HCT116 (cell line): ENCODE results near the gene EIF4G3. TPM values are rescaled to one million over a fixed set of nuclear protein-coding genes. Genes with fewer than 3 reads are reported as not detected.

Source experiments
- ATAC-seq: fragments of 200-7000 bp; cut with Tn5 transposase; 2 replicates; pipeline ENCODE4 v1.9.1; 2020; ENCODE audit warnings: mild to moderate bottlenecking, moderate library complexity
- BruUV-seq: library from RNA; stranded (reverse); fragments of 400-500 nt; replicated peaks from 2 replicates; lab custom pipeline; 2021; lab: Mats Ljungman, UMichigan
- CTCF ChIA-PET: fragments of 300-600 bp; sonication (Branson Sonifier 250); formaldehyde crosslinking; loops from one replicate; lab custom pipeline; 2021; ENCODE audit warnings: antibody characterized with exemption; lab: Charles Lee
- POLR2A ChIA-PET: fragments of 300-600, 350-600 bp; sonication (Branson Sonifier 250); formaldehyde crosslinking; loops from one replicate; lab custom pipeline; 2021; ENCODE audit warnings: antibody characterized with exemption; lab: Charles Lee
- RAD21 ChIA-PET, 2 experiments: fragments of 300-600 bp; sonication (Branson Sonifier 250); formaldehyde crosslinking; loops; one replicate each; lab custom pipeline; 2023; ENCODE audit warnings: low total read pairs in 2 of 2; ENCODE audit not compliant: uncharacterized antibody in 2 of 2, unreplicated experiment in 2 of 2, low non-redundant PET in 1 of 2; lab: Charles Lee
- DNase-seq: peaks from one replicate; pipeline ENCODE4 v3.0.0-alpha.2; 2010; ENCODE audit warnings: low read depth, low spot score
- H2AFZ ChIP-seq: fragments of 200-600 bp; shearing (Covaris generic), sonication (generic); 2 replicates; pipeline ENCODE4 v1.6.1; 2017; ENCODE audit warnings: low read depth, mixed run types, mixed read lengths, antibody characterized with exemption, low read length; ENCODE audit not compliant: poor library complexity, severe bottlenecking
- H3K27ac ChIP-seq: 2 replicates; pipeline ENCODE4 v1.5.1; 2012; ENCODE audit warnings: low read depth, low read length
- H3K27me3 ChIP-seq: fragments of 200-600 bp; sonication (generic); 2 replicates; pipeline ENCODE4 v1.6.1; 2016; ENCODE audit warnings: mixed run types, low read length, mixed read lengths; ENCODE audit not compliant: insufficient read depth
- H3K36me3 ChIP-seq, 2 experiments: fragments of 200-500 bp in 1 of 2; fragments of 200-600 bp in 1 of 2; sonication (Bioruptor generic) in 1 of 2; sonication (generic) in 1 of 2; 2 replicates each; pipeline versions ENCODE4 v1.5.1 to v1.6.1; 2014 to 2016; ENCODE audit warnings: low read length in 2 of 2, inconsistent platforms in 1 of 2, mixed read lengths in 1 of 2, mixed run types in 1 of 2; ENCODE audit not compliant: insufficient read depth in 2 of 2, control insufficient read depth in 1 of 2
- H3K4me1 ChIP-seq, 2 experiments: fragments of 200-600 bp in 1 of 2; sonication (generic) in 1 of 2; 2 replicates each; pipeline versions ENCODE4 v1.5.1 to v1.6.1; 2012 to 2017; ENCODE audit warnings: low read length in 2 of 2, inconsistent platforms in 1 of 2, mild to moderate bottlenecking in 1 of 2, mixed read lengths in 1 of 2, mixed run types in 1 of 2, moderate library complexity in 1 of 2; ENCODE audit not compliant: insufficient read depth in 2 of 2, control insufficient read depth in 1 of 2
- H3K4me2 ChIP-seq: fragments of 200-600 bp; sonication (generic); 2 replicates; pipeline ENCODE4 v1.6.1; 2017; ENCODE audit warnings: mixed run types, low read length, mixed read lengths
- H3K4me3 ChIP-seq, 2 experiments: fragments of 200-600 bp in 1 of 2; sonication (generic) in 1 of 2; replicated peaks in 1 of 2; 2 replicates each; pipeline ENCODE4 v1.5.1; 2011 to 2016; ENCODE audit warnings: low read length in 2 of 2, control low read depth in 1 of 2, low read depth in 1 of 2, mild to moderate bottlenecking in 1 of 2, mixed read lengths in 1 of 2, mixed run types in 1 of 2
- H3K79me2 ChIP-seq: fragments of 200-600 bp; sonication (generic); 2 replicates; pipeline ENCODE4 v1.6.1; 2017; ENCODE audit warnings: mild to moderate bottlenecking, mixed run types, low read length, moderate library complexity, mixed read lengths; ENCODE audit not compliant: insufficient read depth
- H3K9ac ChIP-seq: fragments of 200-600 bp; sonication (generic); 2 replicates; pipeline ENCODE4 v1.6.1; 2016; ENCODE audit warnings: low read length, mixed read lengths
- H3K9me2 ChIP-seq: fragments of 200-600 bp; sonication (generic), shearing (Covaris generic); 2 replicates; pipeline ENCODE4 v1.6.1; 2017; ENCODE audit warnings: mixed run types, mild to moderate bottlenecking, moderate library complexity; ENCODE audit not compliant: insufficient read depth
- H3K9me3 ChIP-seq, 2 experiments: fragments of 200-500 bp in 1 of 2; fragments of 200-600 bp in 1 of 2; sonication (Bioruptor generic) in 1 of 2; sonication (generic) in 1 of 2; 2 replicates each; pipeline ENCODE4 v1.6.1; 2014 to 2017; ENCODE audit warnings: low read length in 2 of 2, mixed read lengths in 2 of 2, inconsistent platforms in 1 of 2, low read depth in 1 of 2, mild to moderate bottlenecking in 1 of 2, mixed run types in 1 of 2, moderate library complexity in 1 of 2; ENCODE audit not compliant: control insufficient read depth in 1 of 2, insufficient read depth in 1 of 2
- H4K20me1 ChIP-seq: fragments of 200-600 bp; sonication (generic), shearing (Covaris generic); 2 replicates; pipeline ENCODE4 v1.6.1; 2017; ENCODE audit warnings: mixed run types, mild to moderate bottlenecking, moderate library complexity; ENCODE audit not compliant: insufficient read depth
- ATF3 ChIP-seq: IDR thresholded peaks from 2 replicates; pipeline ENCODE4 v1.6.1; 2012
- CBX3 ChIP-seq: IDR thresholded peaks from 2 replicates; pipeline ENCODE4 v1.6.1; 2012; ENCODE audit warnings: low read depth
- CEBPB ChIP-seq: IDR thresholded peaks from 2 replicates; pipeline ENCODE4 v1.6.1; 2012; ENCODE audit warnings: low read depth
- CTCF ChIP-seq, 3 experiments: fragments of 200-600 bp in 1 of 3; sonication (generic) in 1 of 3; IDR thresholded peaks in 2 of 3; conservative IDR thresholded peaks in 1 of 3; 2 replicates each; pipeline ENCODE4 v1.5.1; 2012 to 2017; ENCODE audit warnings: low read depth in 2 of 3, low read length in 2 of 3, antibody characterized with exemption in 1 of 3, borderline replicate concordance in 1 of 3, control low read depth in 1 of 3, mild to moderate bottlenecking in 1 of 3, mixed read lengths in 1 of 3, mixed run types in 1 of 3, moderate library complexity in 1 of 3; ENCODE audit not compliant: insufficient read depth in 1 of 3
- EGR1 ChIP-seq: IDR thresholded peaks from 2 replicates; pipeline ENCODE4 v1.6.1; 2012; ENCODE audit warnings: low read depth
- EZH2phosphoT487 ChIP-seq: fragments of 200-600 bp; IDR thresholded peaks from 2 replicates; pipeline ENCODE4 v1.6.1; 2018; ENCODE audit warnings: antibody characterized with exemption, borderline replicate concordance
- POLR2AphosphoS5 ChIP-seq: IDR thresholded peaks from 2 replicates; pipeline ENCODE4 v1.6.1; 2011; ENCODE audit warnings: mild to moderate bottlenecking, low read depth, low read length, moderate library complexity
- RAD21 ChIP-seq: IDR thresholded peaks from 2 replicates; pipeline ENCODE4 v1.6.1; 2012; ENCODE audit warnings: low read depth, mild to moderate bottlenecking
- SIN3A ChIP-seq: IDR thresholded peaks from 2 replicates; pipeline ENCODE4 v1.6.1; 2012; ENCODE audit warnings: low read depth
- ZNF274 ChIP-seq: fragments of 200-500 bp; sonication (Bioruptor generic); IDR thresholded peaks from 2 replicates; pipeline ENCODE4 v1.6.1; 2014; ENCODE audit warnings: mild to moderate bottlenecking, low read depth, low read length, inconsistent platforms
- intact Hi-C: fragments of 100-400 bp; cut with micrococcal nuclease; formaldehyde crosslinking; loops from 2 replicates; pipeline ENCODE4 v1.10.0; 2022
- total RNA-seq: library from RNA; stranded (reverse); gene quantifications from one replicate; pipeline ENCODE4 v1.2.1, GENCODE V29; 2021; ENCODE audit not compliant: unreplicated experiment

Gene EIF4G3
- total RNA-seq, 1 experiment from 2014 or later = 40.1 TPM

GRCh38 chr1:21198929-21199328, 22.2 kb upstream of the EIF4G3 start:
- RAD21 ChIA-PET = no interaction called here
- Histone ChIP-seq H3K36me3 (no peaks in the 10 kb centered on the region), H3K27ac (no peak overlapping the region), H2AFZ (no peak overlapping the region), H3K9ac (no peak overlapping the region), H4K20me1 (no peaks in the 10 kb centered on the region), H3K4me2 (no peak overlapping the region), H3K9me2 (no peaks in the 10 kb centered on the region), H3K4me1 (peaks cover 3 to 7% of the 10 kb centered on the region in 2 experiments; a peak in 3 of 4 replicates), H3K27me3 (no peaks in the 10 kb centered on the region), H3K79me2 (no peaks in the 10 kb centered on the region), H3K9me3 (no peaks in the 10 kb centered on the region), H3K4me3 (no peak overlapping the region)
- intact Hi-C loops = loop anchor here (10.0 kb wide), 1 partner anchor 414 kb away; the partner anchor contains the start of gene HP1BP3
- ATAC-seq (no peak), DNase-seq (no peak)
- CTCF ChIA-PET = no interaction called here
- POLR2A ChIA-PET = no interaction called here
- TF ChIP-seq CEBPB (no peak), EGR1 (no peak), ZNF274 (no peak), ATF3 (no peak), CBX3 (no peak), EZH2phosphoT487 (no peak), POLR2AphosphoS5 (no peak), RAD21 (no peak), CTCF (IDR thresholded peaks at IDR 0.05 in 2 of 3, conservative IDR thresholded peaks at IDR 0.05 in 1 of 3; ENCODE audit: borderline replicate concordance in 1 of 3, insufficient read depth in 1 of 3, low read depth in 2 of 3, low read length in 2 of 3) (no peak), SIN3A (no peak)
- BruUV-seq = no TSS peak
